Ascending aorta (tissue), 2 donors: ENCODE data around the gene PRKCB. TPM values are rescaled to one million over a fixed set of nuclear protein-coding genes. Genes with fewer than 3 reads are reported as not detected.

Source experiments
- DNase-seq, 2 donors: peaks; one replicate each; pipeline ENCODE4 v3.0.0-alpha.2; 2019; ENCODE audit warnings: low spot score in 2 of 2
- H3K27ac ChIP-seq, 2 donors: fragments of 200-600 bp; sonication (generic); one replicate each; pipeline ENCODE4 v1.5.1; 2016 to 2017; ENCODE audit warnings: mild to moderate bottlenecking in 1 of 2
- H3K27me3 ChIP-seq: fragments of 200-600 bp; sonication (generic); one replicate; pipeline ENCODE4 v1.5.1; 2017
- H3K36me3 ChIP-seq, 2 donors: fragments of 200-600 bp; sonication (generic); one replicate each; pipeline ENCODE4 v1.5.1; 2016
- H3K4me1 ChIP-seq, 2 donors: fragments of 200-600 bp; sonication (generic); one replicate each; pipeline ENCODE4 v1.5.1; 2016 to 2017; ENCODE audit warnings: mild to moderate bottlenecking in 1 of 2
- H3K4me3 ChIP-seq, 2 donors: fragments of 200-600 bp; sonication (generic); one replicate each; pipeline ENCODE4 v1.5.1; 2016 to 2017; ENCODE audit warnings: mild to moderate bottlenecking in 1 of 2
- H3K9me3 ChIP-seq, 2 donors: fragments of 200-600 bp; sonication (generic); one replicate each; pipeline ENCODE4 v1.5.1; 2016
- intact Hi-C: fragments of 100-400 bp; cut with DNase I; formaldehyde crosslinking; loops from one replicate; pipeline ENCODE4 v1.15.1; 2023
- total RNA-seq: library from RNA; depleted of rRNA; stranded (reverse); fragments of >200 nt; gene quantifications from one replicate; pipeline ENCODE4 v1.1.0, GENCODE V29; 2016
- TF ChIP-seq, protein P1 (sequence below), 3 experiments: fragments of 200-600 bp in 2 of 3; fragments of 450-650 bp in 1 of 3; sonication (generic) in 2 of 3; IDR thresholded peaks; one replicate each; pipeline ENCODE4 v1.5.1; 2016 to 2019; ENCODE audit warnings: antibody characterized with exemption in 3 of 3, mild to moderate bottlenecking in 1 of 3, moderate library complexity in 1 of 3

PRKCB gene
- total RNA-seq, 1 donor from 2014 or later, result 1.2 TPM

DNA sequence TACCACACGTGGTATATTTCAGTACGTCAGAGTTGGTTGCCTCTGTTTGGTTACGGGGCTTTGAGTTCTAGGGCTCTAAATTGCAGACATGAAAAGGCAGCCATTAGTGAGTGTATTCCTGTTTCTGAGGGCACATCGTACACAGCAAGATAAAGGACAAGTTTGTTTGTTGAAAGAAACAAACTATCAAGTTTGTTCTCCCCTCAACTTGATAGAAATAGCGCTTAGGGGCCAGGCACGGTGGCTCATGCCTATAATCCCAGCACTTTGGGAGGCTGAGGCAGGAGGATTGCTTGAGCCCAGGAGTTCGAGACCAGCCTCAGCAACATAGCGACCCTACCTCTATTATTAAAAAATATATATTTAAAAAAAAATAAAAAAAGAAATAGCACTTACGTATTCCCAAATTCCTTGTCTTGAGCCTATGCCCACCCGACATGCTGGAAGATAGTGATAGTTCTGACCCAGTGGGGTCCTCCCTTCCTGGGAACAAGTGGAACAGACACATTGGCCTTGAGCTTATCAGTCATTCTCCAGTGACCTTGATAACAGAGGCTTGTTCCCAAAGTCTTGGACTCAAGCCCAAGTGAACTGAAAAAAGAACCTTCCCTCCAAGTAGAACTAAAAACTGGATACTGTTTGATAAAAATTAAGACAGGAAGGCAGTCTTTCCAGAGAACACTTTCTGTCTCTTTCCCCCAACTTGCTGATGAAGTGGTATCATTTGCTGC lies 280.4 kb downstream of the PRKCB start:
- Histone ChIP-seq H3K9me3 (no peaks in the 10 kb centered on the region), H3K4me1 (no peaks in the 10 kb centered on the region), H3K4me3 (no peak overlapping the region), H3K36me3 (no peaks in the 10 kb centered on the region), H3K27ac (no peak overlapping the region), H3K27me3 (no peaks in the 10 kb centered on the region)
- TF ChIP-seq, protein P1, sequence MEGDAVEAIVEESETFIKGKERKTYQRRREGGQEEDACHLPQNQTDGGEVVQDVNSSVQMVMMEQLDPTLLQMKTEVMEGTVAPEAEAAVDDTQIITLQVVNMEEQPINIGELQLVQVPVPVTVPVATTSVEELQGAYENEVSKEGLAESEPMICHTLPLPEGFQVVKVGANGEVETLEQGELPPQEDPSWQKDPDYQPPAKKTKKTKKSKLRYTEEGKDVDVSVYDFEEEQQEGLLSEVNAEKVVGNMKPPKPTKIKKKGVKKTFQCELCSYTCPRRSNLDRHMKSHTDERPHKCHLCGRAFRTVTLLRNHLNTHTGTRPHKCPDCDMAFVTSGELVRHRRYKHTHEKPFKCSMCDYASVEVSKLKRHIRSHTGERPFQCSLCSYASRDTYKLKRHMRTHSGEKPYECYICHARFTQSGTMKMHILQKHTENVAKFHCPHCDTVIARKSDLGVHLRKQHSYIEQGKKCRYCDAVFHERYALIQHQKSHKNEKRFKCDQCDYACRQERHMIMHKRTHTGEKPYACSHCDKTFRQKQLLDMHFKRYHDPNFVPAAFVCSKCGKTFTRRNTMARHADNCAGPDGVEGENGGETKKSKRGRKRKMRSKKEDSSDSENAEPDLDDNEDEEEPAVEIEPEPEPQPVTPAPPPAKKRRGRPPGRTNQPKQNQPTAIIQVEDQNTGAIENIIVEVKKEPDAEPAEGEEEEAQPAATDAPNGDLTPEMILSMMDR (IDR thresholded peaks at IDR 0.05), result no peak
- intact Hi-C loops, result no loop called here
- no peak for DNase-seq

DNA sequence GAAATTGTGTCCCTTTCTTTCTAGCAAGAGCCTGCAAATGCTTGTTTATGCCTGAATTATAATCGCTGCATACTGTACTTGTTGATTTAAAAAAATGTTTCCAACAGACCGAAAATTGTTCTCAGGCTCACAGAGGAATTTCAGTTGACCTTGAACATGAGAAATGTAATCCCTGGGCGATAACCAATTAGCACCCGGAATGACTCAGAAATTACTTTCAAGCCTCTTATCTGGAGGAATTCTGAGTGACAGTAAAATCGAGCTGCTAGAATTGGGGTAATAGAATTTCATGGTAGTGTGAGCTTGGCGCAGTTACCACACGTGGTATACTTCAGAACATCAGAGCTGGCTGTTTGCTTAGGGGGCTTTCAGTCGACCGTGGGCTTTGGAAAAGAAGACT lies 281.2 kb downstream of the PRKCB start:
- DNase-seq, result no peak
- H3K27ac ChIP-seq, result no peak overlapping the region
- intact Hi-C loops, result no loop called here
- TF ChIP-seq, protein P1 (IDR thresholded peaks at IDR 0.05), result no peak
- H3K4me1 ChIP-seq, result no peaks in the 10 kb centered on the region
- no peaks in the 10 kb centered on the region for H3K36me3 ChIP-seq
- no peaks in the 10 kb centered on the region for H3K9me3 ChIP-seq
- no peak overlapping the region for H3K4me3 ChIP-seq
- H3K27me3 ChIP-seq, result no peaks in the 10 kb centered on the region

DNA sequence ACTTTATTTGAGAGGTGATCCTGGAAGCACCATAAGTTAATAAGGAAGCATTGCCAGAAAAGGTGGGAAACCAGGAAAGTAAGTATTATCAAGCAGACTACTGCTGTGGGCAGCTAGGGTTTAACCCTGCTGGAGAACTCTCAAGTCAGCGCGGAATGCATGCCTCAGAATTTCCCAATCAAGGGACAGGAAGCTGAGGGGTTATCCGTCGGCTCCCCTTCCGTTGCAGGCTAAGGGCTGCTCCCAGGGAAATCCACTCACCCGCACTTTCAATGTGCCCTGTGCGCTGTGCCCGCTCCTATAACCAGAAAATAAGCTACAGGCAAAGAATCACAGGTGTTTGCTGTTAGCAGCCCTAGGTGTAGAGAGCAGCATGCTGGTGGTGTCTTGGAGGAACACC lies 281.9 kb downstream of the PRKCB start:
- no peak overlapping the region for H3K27ac ChIP-seq
- no peaks in the 10 kb centered on the region for H3K9me3 ChIP-seq
- no peak overlapping the region for H3K4me3 ChIP-seq
- no peaks in the 10 kb centered on the region for H3K27me3 ChIP-seq
- no peaks in the 10 kb centered on the region for H3K4me1 ChIP-seq
- DNase-seq, result no peak
- intact Hi-C loops, result no loop called here
- no peaks in the 10 kb centered on the region for H3K36me3 ChIP-seq
- TF ChIP-seq, protein P1 (IDR thresholded peaks at IDR 0.05), result no peak

DNA sequence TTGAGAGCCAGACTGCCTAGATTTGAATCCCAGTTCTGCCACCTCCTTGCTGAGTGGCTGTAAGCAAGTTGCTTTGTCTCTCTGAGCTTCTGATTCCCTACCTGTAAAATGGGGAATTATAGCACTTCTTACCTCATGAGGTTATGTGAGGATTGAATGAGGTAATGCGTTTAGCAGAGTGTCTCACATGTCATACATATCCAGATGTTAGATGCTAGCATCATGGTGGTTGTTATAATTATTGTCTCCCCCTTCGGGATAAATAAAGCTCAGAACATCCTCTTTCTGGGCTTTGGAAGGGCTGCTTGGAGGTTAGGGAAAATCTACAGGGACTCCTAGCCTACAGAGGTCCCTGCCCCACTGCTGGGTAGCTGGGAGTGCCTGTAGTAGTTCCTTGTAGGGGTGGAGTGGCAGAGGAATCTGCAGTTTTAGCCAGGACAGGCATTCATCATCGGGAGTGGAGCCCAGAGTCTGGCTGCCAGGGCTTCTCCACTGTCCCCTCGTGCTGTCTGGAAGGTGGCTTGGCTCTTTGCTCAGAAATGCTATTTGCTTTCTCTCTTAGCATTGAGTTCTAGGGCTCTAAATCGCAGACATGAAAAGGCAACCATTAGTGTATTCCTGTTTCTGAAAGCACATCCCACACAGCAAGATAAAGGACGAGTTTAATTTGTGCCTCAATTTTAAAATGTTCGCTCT lies 282.5 kb downstream of the PRKCB start:
- Histone ChIP-seq H3K9me3 (no peaks in the 10 kb centered on the region), H3K27me3 (no peaks in the 10 kb centered on the region), H3K27ac (no peak overlapping the region), H3K4me1 (no peaks in the 10 kb centered on the region), H3K36me3 (no peaks in the 10 kb centered on the region), H3K4me3 (no peak overlapping the region)
- intact Hi-C loops, result no loop called here
- no peak for DNase-seq
- TF ChIP-seq, protein P1 (IDR thresholded peaks at IDR 0.05), result no peak

DNA sequence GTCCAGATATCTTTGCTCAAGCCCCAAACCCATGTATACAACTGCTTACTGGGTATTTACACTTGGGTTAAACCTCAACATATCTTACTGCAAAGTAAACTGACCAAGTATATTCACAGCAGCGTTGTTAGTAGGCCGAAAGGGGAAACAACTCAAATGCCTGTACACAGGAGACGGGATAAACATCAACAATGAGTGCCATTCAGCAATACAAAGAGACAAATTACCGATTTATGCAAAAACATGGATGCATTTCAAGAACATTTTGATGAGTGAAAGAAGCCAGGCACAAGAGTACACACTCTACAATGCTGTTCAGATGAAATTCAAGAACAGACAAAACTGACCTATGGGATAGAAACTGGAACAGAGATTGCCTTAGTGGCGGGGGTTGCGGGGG lies 284.0 kb downstream of the PRKCB start:
- H3K9me3 ChIP-seq, result no peaks in the 10 kb centered on the region
- intact Hi-C loops, result no loop called here
- TF ChIP-seq, protein P1 (IDR thresholded peaks at IDR 0.05), result no peak
- H3K27ac ChIP-seq, result no peak overlapping the region
- H3K4me3 ChIP-seq, result no peak overlapping the region
- DNase-seq, result no peak
- H3K36me3 ChIP-seq, result no peaks in the 10 kb centered on the region
- no peaks in the 10 kb centered on the region for H3K4me1 ChIP-seq
- H3K27me3 ChIP-seq, result no peaks in the 10 kb centered on the region
